Measurements from ENCODE around the gene ANXA4.
"Not testable (repeated sequence)": the region's sequence is repeated elsewhere in the genome, so short reads cannot be mapped to it uniquely, and the experiment has no call there.

Gene ANXA4

GRCh38 chr2:69711971-69712370 is 30.0 kb upstream of the ANXA4 start:
- in situ Hi-C loops (cut with HindIII; ENCODE audit: low pct_unique_long_range_greater_than_20kb, low sequenced_read_pairs): no loop called here
- no peak for TF ChIP-seq JUND (IDR thresholded peaks at IDR 0.05; ENCODE audit: low read depth)
- DNase-seq (ENCODE audit: low read depth in 1 of 2, low spot score in 1 of 2): no peak

- in situ Hi-C loops (cut with HindIII; ENCODE audit: low pct_unique_long_range_greater_than_20kb, low sequenced_read_pairs): no loop called here
- no peak for DNase-seq (ENCODE audit: low read depth in 1 of 2, low spot score in 1 of 2)
- no peak for TF ChIP-seq JUND (IDR thresholded peaks at IDR 0.05; ENCODE audit: low read depth)
Measured at GRCh38 chr2:69714024-69714423, 27.9 kb upstream of the ANXA4 start.

- DNase-seq (ENCODE audit: low read depth in 1 of 2, low spot score in 1 of 2): peak; percentile 27 to 85
- in situ Hi-C loops (cut with HindIII; ENCODE audit: low pct_unique_long_range_greater_than_20kb, low sequenced_read_pairs): not testable (repeated sequence)
Measured at GRCh38 chr2:69714539-69715220, 27.3 kb upstream of the ANXA4 start.

DNA sequence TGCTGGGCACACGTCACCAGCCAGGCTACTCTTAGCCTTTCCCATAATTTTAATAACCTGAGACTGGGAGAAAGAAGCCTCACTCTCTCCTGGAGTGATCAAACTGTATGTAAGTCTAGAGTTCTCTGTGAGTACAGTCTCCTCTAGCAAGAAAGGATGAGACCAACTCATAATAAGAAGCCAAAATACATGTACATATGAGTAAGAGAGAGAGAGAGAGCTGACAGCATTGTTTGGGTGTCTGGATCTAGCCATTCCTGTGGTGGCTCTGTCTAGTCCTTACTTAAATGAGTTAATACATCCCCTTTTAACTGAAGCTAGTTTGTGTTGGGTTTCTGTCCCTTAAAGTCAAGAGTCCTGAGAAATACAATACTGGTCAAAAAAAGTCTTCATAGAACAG is 26.0 kb upstream of the ANXA4 start:
- DNase-seq (ENCODE audit: low read depth in 1 of 2, low spot score in 1 of 2): no peak
- TF ChIP-seq JUND (IDR thresholded peaks at IDR 0.05; ENCODE audit: low read depth): no peak

GRCh38 chr2:69716555-69717120 is 25.3 kb upstream of the ANXA4 start:
- DNase-seq (ENCODE audit: low read depth in 1 of 2, low spot score in 1 of 2): no peak
- in situ Hi-C loops (cut with HindIII; ENCODE audit: low pct_unique_long_range_greater_than_20kb, low sequenced_read_pairs): no loop called here
- no peak for TF ChIP-seq JUND (IDR thresholded peaks at IDR 0.05; ENCODE audit: low read depth)

More for the DNA sequence above, 26.0 kb upstream of the ANXA4 start:
- in situ Hi-C loops (cut with HindIII; ENCODE audit: low pct_unique_long_range_greater_than_20kb, low sequenced_read_pairs): no loop called here

GRCh38 chr2:69717186-69717585 is 24.7 kb upstream of the ANXA4 start:
- no peak for TF ChIP-seq JUND (IDR thresholded peaks at IDR 0.05; ENCODE audit: low read depth)
- DNase-seq (ENCODE audit: low read depth in 1 of 2, low spot score in 1 of 2): no peak
- in situ Hi-C loops (cut with HindIII; ENCODE audit: low pct_unique_long_range_greater_than_20kb, low sequenced_read_pairs): no loop called here

DNA sequence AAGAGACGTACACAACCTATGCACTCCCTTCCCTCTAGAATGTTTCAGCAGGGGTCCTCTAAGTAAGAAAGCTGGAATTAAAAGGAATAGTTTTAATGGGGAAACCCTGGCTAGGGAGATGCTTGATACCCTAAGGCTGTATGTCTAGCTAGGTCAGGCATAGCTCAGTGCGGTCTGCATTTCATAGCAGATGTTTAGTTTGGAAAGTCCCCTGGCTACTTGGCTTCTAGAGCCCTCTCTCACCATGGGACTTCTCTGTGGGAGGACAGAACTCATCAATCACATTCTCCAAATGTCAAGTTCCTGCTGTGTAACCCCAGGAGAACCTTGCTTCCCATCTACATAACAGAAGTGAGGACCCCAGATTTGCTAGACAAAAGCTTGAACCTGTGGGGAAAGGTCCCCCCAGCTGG is 24.1 kb upstream of the ANXA4 start:
- DNase-seq (ENCODE audit: low read depth in 1 of 2, low spot score in 1 of 2): peak in 1 of 2 experiments; percentile 24
- in situ Hi-C loops (cut with HindIII; ENCODE audit: low pct_unique_long_range_greater_than_20kb, low sequenced_read_pairs): no loop called here
- no peak for TF ChIP-seq JUND (IDR thresholded peaks at IDR 0.05; ENCODE audit: low read depth)

DNA sequence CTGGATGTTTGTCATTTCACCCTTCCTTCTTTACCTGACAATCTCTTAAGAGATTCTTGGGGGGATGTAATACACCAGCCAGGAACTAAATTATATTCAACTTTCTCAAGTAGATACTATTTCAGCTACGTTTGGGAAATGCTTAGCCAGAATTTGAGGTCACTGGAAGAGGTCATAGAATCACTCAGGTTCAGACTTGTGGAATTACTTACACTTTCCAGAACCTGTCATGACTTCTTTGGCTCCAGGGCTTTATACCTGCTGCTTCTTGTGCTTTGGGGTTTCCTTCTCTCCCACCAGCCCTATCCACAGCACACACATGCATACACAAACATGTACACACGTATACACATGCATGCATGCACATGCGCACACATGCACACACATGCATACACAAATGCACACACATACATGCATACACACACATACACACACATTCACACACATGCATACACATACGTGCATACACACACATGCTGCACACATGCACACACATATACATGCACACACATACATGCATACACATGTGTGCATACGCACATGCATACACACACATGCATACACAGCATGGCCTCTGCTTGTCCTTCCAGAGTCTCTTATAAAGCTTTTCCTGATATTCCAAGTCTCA is 23.5 kb upstream of the ANXA4 start:
- in situ Hi-C loops (cut with HindIII; ENCODE audit: low pct_unique_long_range_greater_than_20kb, low sequenced_read_pairs): no loop called here
- DNase-seq (ENCODE audit: low read depth in 1 of 2, low spot score in 1 of 2): no peak
- no peak for TF ChIP-seq JUND (IDR thresholded peaks at IDR 0.05; ENCODE audit: low read depth)

DNA sequence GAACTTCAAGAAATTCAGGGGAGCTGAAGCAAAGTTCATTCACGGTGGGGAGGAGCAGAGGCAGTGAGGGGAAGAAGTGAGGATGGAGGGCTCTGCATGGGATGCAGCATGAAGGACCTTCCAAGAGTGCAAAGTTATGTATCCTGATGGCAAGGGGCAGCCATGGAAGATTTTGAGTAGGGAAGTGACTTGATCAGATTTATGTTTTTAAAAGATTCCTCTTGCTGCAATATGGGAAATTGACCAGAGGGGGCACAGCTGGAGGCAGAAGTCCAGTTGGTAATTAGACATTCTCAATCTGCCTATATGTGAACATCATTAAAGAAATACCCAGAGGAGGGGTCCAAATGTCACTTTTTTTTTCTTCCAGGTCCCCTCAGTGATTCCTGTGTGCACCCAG is 21.5 kb upstream of the ANXA4 start:
- in situ Hi-C loops (cut with HindIII; ENCODE audit: low pct_unique_long_range_greater_than_20kb, low sequenced_read_pairs): no loop called here
- TF ChIP-seq JUND (IDR thresholded peaks at IDR 0.05; ENCODE audit: low read depth): no peak
- DNase-seq (ENCODE audit: low read depth in 1 of 2, low spot score in 1 of 2): no peak

GRCh38 chr2:69721022-69721421 is 20.9 kb upstream of the ANXA4 start:
- DNase-seq (ENCODE audit: low read depth in 1 of 2, low spot score in 1 of 2): no peak
- in situ Hi-C loops (cut with HindIII; ENCODE audit: low pct_unique_long_range_greater_than_20kb, low sequenced_read_pairs): no loop called here
- TF ChIP-seq JUND (IDR thresholded peaks at IDR 0.05; ENCODE audit: low read depth): no peak

- DNase-seq (ENCODE audit: low read depth in 1 of 2, low spot score in 1 of 2): no peak
- in situ Hi-C loops (cut with HindIII; ENCODE audit: low pct_unique_long_range_greater_than_20kb, low sequenced_read_pairs): no loop called here
- no peak for TF ChIP-seq JUND (IDR thresholded peaks at IDR 0.05; ENCODE audit: low read depth)
Measured at GRCh38 chr2:69723791-69724190, 18.1 kb upstream of the ANXA4 start.

DNA sequence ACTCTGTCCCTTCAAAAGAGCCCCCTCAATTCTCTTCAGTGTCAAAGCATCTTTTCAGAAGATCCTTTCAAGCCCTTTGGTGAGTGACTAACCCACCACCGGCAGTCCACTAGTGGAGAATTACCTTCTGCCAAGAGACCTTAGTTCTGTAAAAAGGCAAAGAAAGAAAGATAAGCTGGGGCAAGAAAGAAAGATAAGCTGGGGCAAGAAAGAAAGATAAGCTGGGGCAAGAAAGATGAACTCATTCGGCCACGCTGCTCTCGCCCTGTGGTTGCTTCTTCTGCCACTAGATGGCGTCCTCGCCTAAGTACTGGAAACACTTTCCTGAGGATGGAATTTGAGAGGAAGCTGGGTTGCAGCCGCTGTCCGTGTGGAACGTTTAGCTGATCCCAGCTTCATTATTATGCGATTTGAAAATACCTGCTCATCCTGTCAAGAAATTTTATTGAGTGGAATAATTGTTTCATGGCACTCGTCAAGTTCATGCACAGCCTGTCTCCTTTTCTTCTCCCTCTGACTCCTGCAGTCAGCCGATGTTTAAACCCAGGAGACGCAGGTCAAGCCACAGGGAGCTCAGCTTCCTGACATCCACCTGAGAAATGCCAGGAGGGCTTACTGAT is 17.3 kb upstream of the ANXA4 start:
- DNase-seq (ENCODE audit: low read depth in 1 of 2, low spot score in 1 of 2): peak in 1 of 2 experiments; percentile 74
- TF ChIP-seq JUND (IDR thresholded peaks at IDR 0.05; ENCODE audit: low read depth): no peak
- in situ Hi-C loops (cut with HindIII; ENCODE audit: low pct_unique_long_range_greater_than_20kb, low sequenced_read_pairs): no loop called here

DNA sequence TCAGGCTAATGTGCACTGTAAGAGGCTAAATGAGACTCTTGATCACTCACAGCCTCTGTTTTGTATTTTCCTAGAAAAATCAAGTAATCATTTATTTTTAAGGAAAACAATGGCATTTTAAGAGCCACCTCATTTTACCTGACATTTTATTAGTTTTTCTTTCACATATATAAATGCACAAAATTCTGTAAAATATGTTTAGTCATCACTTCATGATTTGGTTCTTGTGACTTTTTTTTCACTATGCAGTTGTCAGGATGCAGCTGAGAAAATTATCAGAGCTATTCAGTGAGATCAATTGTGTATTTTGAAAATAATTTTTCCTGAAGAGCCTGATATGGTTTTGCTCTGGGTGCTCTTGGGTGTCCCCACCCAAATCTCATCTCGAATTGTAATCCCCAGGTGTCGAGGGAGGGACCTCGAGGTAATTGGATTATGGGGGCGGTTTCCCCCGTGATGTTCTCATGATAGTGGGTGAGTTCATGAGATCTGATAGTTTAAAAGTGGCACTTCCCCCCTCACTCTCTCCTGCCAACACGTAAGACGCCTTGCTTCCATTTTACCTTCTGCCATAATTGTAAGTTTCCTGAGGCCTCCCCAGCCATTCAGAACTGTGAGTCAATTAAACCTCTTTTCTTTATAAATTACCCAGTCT is 16.1 kb upstream of the ANXA4 start:
- no peak for DNase-seq (ENCODE audit: low read depth in 1 of 2, low spot score in 1 of 2)
- TF ChIP-seq JUND (IDR thresholded peaks at IDR 0.05; ENCODE audit: low read depth): no peak
- in situ Hi-C loops (cut with HindIII; ENCODE audit: low pct_unique_long_range_greater_than_20kb, low sequenced_read_pairs): no loop called here
